Frontal cortex (tissue), 4 donors: ENCODE results near the gene VWA2. TPM values are rescaled to one million over a fixed set of nuclear protein-coding genes. Genes with fewer than 3 reads are reported as not detected.

Source experiments
- DNase-seq, 2 donors: peaks; one replicate each; pipeline ENCODE4 v3.0.0; 2012; ENCODE audit warnings: low spot score in 2 of 2
- FAIRE-seq: peaks from 2 replicates; lab custom pipeline; 2012; peaks lifted over from hg19 to GRCh38; lab: Jason Lieb, UNC
- total RNA-seq: library from RNA; depleted of rRNA; stranded (reverse); fragments of >200 nt; gene quantifications from one replicate; pipeline ENCODE4 v1.2.3, GENCODE V29; 2014
- donor health status: control.
- donor health status: control.
- donor health status: control.

Gene VWA2
- total RNA-seq, 1 donor from 2014 or later = 2.9 TPM

DNA sequence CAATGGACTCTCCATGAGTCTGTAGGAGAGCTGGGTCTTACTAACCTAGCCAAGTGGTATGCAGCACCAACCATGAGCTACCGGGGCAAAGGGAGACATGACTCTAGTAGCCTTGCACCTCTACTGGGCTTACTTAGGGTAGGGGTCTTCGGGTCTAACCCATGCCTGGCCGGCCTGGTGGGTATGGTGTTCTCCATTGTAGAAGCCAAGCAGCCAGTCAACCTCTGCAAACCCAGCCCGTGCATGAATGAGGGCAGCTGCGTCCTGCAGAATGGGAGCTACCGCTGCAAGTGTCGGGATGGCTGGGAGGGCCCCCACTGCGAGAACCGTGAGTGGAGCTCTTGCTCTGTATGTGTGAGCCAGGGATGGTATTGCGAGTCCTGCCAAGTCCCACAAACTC, 51.0 kb downstream of the VWA2 start:
- DNase-seq (no peak), FAIRE-seq (no peak)

DNA sequence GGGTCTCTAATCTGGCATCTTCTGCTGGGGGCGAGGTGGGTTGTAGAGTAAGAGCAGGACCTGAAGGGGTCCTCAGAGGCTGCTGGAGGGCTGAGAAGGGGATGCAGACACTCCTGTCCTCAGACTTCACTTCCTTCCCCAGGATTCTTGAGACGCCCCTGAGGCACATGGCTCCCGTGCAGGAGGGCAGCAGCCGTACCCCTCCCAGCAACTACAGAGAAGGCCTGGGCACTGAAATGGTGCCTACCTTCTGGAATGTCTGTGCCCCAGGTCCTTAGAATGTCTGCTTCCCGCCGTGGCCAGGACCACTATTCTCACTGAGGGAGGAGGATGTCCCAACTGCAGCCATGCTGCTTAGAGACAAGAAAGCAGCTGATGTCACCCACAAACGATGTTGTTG, 52.0 kb downstream of the VWA2 start:
- no peak for FAIRE-seq
- no peak for DNase-seq

GRCh38 chr10:114291516-114291915, 52.5 kb downstream of the VWA2 start:
- no peak for FAIRE-seq
- no peak for DNase-seq

- DNase-seq (no peak), FAIRE-seq (no peak)
These were observed 54.0 kb downstream of the VWA2 start for GRCh38 chr10:114293075-114293474.

- no peak for FAIRE-seq
- DNase-seq = no peak
These were observed 55.5 kb downstream of the VWA2 start for GRCh38 chr10:114294549-114294948.

- no peak for FAIRE-seq
- no peak for DNase-seq
These were observed 56.3 kb downstream of the VWA2 start for GRCh38 chr10:114295393-114295792.

GRCh38 chr10:114297136-114297705, 58.2 kb downstream of the VWA2 start:
- FAIRE-seq (no peak), DNase-seq (no peak)

GRCh38 chr10:114300036-114300645, 61.1 kb downstream of the VWA2 start:
- FAIRE-seq (no peak), DNase-seq (no peak)

DNA sequence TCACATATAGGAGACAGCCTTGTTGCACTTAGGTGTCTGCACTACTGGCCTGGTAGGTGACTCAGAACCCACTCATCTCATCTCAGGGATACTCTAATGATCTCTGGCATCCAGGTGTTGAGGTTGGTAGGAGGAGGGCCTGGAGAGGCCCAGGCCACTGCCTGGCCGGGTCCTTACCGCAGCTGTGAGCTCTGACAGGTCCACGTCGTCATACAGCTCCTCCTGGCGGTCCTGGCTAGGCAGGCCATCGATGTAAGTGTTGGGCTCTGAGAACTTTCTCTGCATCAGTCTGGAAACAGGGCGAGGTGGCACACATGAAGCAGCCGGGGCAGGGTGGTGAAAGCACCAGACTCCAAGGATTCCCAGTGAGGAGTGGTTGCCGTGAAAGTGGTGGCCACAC, 62.1 kb downstream of the VWA2 start:
- FAIRE-seq (no peak), DNase-seq (no peak)

GRCh38 chr10:114301951-114302710, 63.1 kb downstream of the VWA2 start:
- no peak for DNase-seq
- no peak for FAIRE-seq

DNA sequence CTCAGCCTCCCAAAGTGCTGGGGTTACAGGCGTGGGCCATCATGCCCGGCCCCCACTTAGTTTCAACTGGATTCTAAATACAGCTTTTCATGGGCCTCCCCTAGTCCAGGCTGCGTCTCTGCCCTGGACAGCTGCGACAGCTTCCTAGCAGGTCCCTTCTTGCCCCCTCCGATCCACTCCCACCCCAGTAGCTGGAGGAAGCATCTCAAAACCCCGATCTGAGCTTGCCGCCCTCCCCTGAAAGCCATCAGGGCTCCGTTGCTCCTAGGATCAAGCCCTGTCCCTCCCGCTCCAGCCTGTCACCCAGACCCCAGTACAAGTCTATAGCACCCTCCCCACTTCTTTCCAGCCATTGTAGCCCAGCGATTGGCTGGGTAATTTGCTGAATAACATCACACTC, 64.5 kb downstream of the VWA2 start:
- no peak for DNase-seq

DNA sequence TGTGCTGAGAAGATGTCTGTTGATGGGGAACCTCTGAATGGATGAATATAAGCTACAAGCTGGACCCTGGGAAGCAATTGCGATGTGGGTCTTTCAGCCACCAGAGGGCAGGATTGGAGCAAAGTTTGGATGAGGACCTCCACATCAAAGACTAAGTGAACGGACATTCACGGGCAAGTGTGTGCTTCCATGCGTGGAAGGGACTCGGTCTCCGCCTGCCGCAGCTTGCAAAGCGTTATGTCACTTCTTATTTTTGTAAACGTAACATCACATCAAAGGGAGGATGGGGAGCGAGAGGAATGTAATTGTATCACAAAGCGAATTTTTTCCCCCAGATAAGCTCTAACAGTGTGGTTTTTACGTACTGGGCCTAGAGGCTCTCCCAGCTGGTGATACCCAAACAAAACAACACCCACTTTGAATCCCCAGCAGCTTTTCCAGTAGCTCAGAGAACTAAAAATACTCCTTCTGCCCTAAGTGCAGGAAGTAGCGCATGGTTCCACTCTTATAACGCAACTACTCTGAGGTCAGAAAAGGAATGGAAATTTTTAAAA, 65.0 kb downstream of the VWA2 start:
- no peak for FAIRE-seq
- peak; percentile 72 to 73 for DNase-seq

More for the DNA sequence above, 64.5 kb downstream of the VWA2 start:
- FAIRE-seq = no peak

GRCh38 chr10:114304571-114305421, 65.7 kb downstream of the VWA2 start:
- no peak for FAIRE-seq
- DNase-seq = peak; percentile 41 to 49

- DNase-seq (no peak), FAIRE-seq (no peak)
These were observed 66.5 kb downstream of the VWA2 start for GRCh38 chr10:114305521-114305925.

DNA sequence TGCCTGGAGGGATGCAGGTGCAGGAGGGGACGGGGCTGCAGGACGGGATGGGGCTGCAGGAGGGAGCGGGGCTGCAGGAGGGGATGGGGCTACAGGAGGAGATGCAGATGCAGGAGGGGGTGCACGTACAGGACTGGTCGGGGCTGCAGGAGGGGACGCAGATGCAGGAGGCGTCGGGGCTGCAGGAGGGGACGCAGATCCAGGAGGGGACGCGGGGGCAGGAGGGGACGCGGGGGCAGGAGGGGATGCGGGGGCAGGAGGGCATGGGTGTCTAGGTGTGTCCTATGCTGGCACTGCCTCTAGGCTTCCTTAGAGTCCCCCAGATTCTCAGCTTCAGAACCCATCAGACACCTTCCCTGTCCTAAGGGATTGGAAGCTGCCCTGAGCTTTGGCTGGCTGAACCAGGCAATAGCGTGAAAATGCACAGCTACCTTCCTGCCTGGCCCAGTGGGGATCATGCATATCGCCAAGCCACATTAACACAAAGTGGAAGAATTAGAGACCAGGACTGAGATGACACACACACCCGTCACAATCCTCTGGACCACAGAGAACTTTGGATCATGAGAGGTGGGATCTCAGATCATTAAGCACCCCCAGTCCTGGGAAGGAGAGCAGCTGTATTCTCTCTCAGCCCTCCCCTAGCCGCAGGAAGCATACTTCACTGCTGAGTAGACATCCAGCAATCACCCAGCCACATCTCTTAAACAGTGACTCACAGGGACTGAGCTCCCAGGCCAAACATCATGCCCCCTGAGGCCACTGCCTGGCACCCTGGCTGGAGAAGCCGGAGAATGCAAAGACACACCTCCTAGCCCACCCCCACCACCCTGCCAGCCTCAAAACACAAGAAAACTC, 67.3 kb downstream of the VWA2 start:
- DNase-seq = no peak
- no peak for FAIRE-seq

GRCh38 chr10:114307731-114308130, 68.7 kb downstream of the VWA2 start:
- FAIRE-seq (no peak), DNase-seq (no peak)

GRCh38 chr10:114308531-114309363, 69.7 kb downstream of the VWA2 start:
- FAIRE-seq (no peak), DNase-seq (peak in 1 of 2 donors; percentile 46)

DNA sequence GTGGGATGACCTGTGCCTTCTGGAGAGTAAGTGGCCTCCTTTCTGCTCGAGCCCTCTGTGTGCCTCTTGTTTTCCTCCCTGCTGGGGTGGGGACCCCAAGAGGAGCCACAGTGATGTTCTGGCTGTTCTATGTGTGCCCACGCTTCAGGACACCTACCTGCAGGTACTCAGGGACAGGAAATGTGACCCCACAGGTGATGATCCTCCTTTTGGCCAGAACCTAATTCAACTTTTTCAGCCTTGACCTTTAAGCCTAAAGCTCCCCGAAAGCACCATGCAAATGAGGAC, 70.3 kb downstream of the VWA2 start:
- DNase-seq = no peak
- no peak for FAIRE-seq

DNA sequence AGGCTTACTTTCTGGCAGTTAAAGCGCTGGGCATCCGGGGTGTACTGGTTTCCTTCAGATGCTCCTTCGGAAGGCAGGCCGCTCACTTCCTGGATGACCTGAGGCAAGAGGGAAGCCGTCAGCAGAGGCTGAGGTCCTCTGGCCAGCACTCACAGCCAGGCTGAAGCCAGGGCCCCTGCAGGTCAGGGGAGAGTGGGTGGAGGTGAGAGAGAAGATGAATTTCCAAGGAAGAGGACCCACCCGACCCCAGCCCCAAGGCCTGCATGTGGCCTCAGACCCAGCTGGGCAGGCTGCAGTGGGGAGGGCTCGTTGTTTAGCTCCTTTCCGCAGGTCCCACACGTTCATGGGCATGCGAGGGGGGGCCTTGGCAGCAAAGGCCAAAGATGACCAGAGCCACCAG, 71.3 kb downstream of the VWA2 start:
- DNase-seq (no peak), FAIRE-seq (no peak)
